GM19238 (cell line): ENCODE data around the gene ZBTB7C.

Experiments used
- DNase-seq: peaks from one replicate; pipeline ENCODE4 v3.0.0; 2011; ENCODE audit warnings: low spot score; ENCODE audit not compliant: insufficient read length

ZBTB7C gene

DNA sequence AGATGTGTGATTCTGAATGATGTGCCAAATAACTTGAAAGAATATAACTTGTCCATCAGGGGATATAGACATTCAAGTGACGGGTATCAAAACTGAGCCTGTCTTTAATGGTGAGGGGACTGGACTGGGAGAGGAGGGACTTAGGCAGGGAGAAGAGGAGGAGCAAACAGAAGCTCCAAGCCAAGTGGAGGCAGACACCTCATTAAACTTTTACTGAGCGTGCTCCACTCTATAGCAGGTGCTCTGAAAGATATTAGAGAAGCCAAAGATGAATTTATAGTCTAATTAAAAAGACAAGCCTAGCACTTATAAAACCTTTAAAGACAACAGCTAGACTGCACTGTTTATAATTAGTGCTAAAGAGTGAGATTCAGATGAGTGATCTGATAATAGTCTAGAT lies 431.0 kb downstream of the ZBTB7C start:
- DNase-seq = no peak
